ENCODE results near the gene ANKRD55. TPM values are rescaled to one million over a fixed set of nuclear protein-coding genes. Genes with fewer than 3 reads are reported as not detected.
A peak's percentile ranks its signal among the peaks of the same experiment; 100 is the strongest.
"Not testable (repeated sequence)": the region's sequence is repeated elsewhere in the genome, so short reads cannot be mapped to it uniquely, and the experiment has no call there.

ANKRD55 gene
- total and polyA plus RNA-seq, 2 donors from 2014 or later, result 0.26 to 1.2 TPM

GRCh38 chr5:56250011-56250410 is 16.9 kb upstream of the ANKRD55 start:
- DNase-seq, result peak in 2 of 5 donors; percentile 56 to 61
- intact Hi-C loops (cut with DNase I), result no loop called here
- Histone ChIP-seq H3K27me3 (ENCODE audit: control insufficient read depth, insufficient read depth, low read length) (no peaks in the 10 kb centered on the region), H3K9me3 (ENCODE audit: control insufficient read depth in 2 of 3, insufficient read depth in 1 of 3, low read length in 3 of 3) (no peaks in the 10 kb centered on the region), H3K36me3 (ENCODE audit: control insufficient read depth in 2 of 3, insufficient read depth in 3 of 3, low read length in 3 of 3) (no peaks in the 10 kb centered on the region), H3K9ac (ENCODE audit: low read length in 3 of 3) (no peak overlapping the region), H3K4me1 (ENCODE audit: control insufficient read depth in 2 of 3, insufficient read depth in 2 of 3, low read depth in 1 of 3, low read length in 3 of 3) (no peaks in the 10 kb centered on the region), H3K4me3 (ENCODE audit: low read length in 3 of 3) (no peak overlapping the region), H3K27ac (ENCODE audit: low read depth in 2 of 2, low read length in 2 of 2) (no peak overlapping the region)
- no peak for FAIRE-seq
- no peak for TF ChIP-seq CTCF (IDR thresholded peaks at IDR 0.05; ENCODE audit: borderline replicate concordance, extremely low read depth, insufficient read depth)

GRCh38 chr5:56249085-56249484 is 16.0 kb upstream of the ANKRD55 start:
- FAIRE-seq; H3K4me1 ChIP-seq (ENCODE audit: control insufficient read depth in 2 of 3, insufficient read depth in 2 of 3, low read depth in 1 of 3, low read length in 3 of 3); H3K27ac ChIP-seq (ENCODE audit: low read depth in 2 of 2, low read length in 2 of 2); H3K36me3 ChIP-seq (ENCODE audit: control insufficient read depth in 2 of 3, insufficient read depth in 3 of 3, low read length in 3 of 3); H3K9me3 ChIP-seq (ENCODE audit: control insufficient read depth in 2 of 3, insufficient read depth in 1 of 3, low read length in 3 of 3); intact Hi-C loops (cut with DNase I); H3K27me3 ChIP-seq (ENCODE audit: control insufficient read depth, insufficient read depth, low read length); H3K4me3 ChIP-seq (ENCODE audit: low read length in 3 of 3); DNase-seq; H3K9ac ChIP-seq (ENCODE audit: low read length in 3 of 3): not testable (repeated sequence)

GRCh38 chr5:56247592-56247991 is 14.5 kb upstream of the ANKRD55 start:
- FAIRE-seq (no peak), DNase-seq (peak in 2 of 5 donors; percentile 43 to 65)
- no peaks in the 10 kb centered on the region for H3K36me3 ChIP-seq (ENCODE audit: control insufficient read depth in 2 of 3, insufficient read depth in 3 of 3, low read length in 3 of 3)

GRCh38 chr5:56246769-56247168 is 13.6 kb upstream of the ANKRD55 start:
- no peak overlapping the region for H3K4me3 ChIP-seq (ENCODE audit: low read length in 3 of 3)
- no peaks in the 10 kb centered on the region for H3K9me3 ChIP-seq (ENCODE audit: control insufficient read depth in 2 of 3, insufficient read depth in 1 of 3, low read length in 3 of 3)
- H3K27me3 ChIP-seq (ENCODE audit: control insufficient read depth, insufficient read depth, low read length), result no peaks in the 10 kb centered on the region
- no peak for FAIRE-seq
- H3K4me1 ChIP-seq (ENCODE audit: control insufficient read depth in 2 of 3, insufficient read depth in 2 of 3, low read depth in 1 of 3, low read length in 3 of 3), result no peaks in the 10 kb centered on the region
- no peak overlapping the region for H3K27ac ChIP-seq (ENCODE audit: low read depth in 2 of 2, low read length in 2 of 2)
- H3K9ac ChIP-seq (ENCODE audit: low read length in 3 of 3), result no peak overlapping the region
- TF ChIP-seq CTCF (IDR thresholded peaks at IDR 0.05; ENCODE audit: borderline replicate concordance, extremely low read depth, insufficient read depth), result no peak
- intact Hi-C loops (cut with DNase I), result no loop called here
- H3K36me3 ChIP-seq (ENCODE audit: control insufficient read depth in 2 of 3, insufficient read depth in 3 of 3, low read length in 3 of 3), result no peaks in the 10 kb centered on the region
- DNase-seq, result no peak

More at GRCh38 chr5:56247592-56247991, 14.5 kb upstream of the ANKRD55 start:
- intact Hi-C loops (cut with DNase I), result no loop called here
- Histone ChIP-seq H3K4me3 (ENCODE audit: low read length in 3 of 3) (no peak overlapping the region), H3K27ac (ENCODE audit: low read depth in 2 of 2, low read length in 2 of 2) (no peak overlapping the region), H3K9ac (ENCODE audit: low read length in 3 of 3) (no peak overlapping the region), H3K4me1 (ENCODE audit: control insufficient read depth in 2 of 3, insufficient read depth in 2 of 3, low read depth in 1 of 3, low read length in 3 of 3) (no peaks in the 10 kb centered on the region), H3K27me3 (ENCODE audit: control insufficient read depth, insufficient read depth, low read length) (no peaks in the 10 kb centered on the region), H3K9me3 (ENCODE audit: control insufficient read depth in 2 of 3, insufficient read depth in 1 of 3, low read length in 3 of 3) (no peaks in the 10 kb centered on the region)
- no peak for TF ChIP-seq CTCF (IDR thresholded peaks at IDR 0.05; ENCODE audit: borderline replicate concordance, extremely low read depth, insufficient read depth)

All from kidney (tissue), 14 donors.